Neural progenitor cell (in vitro differentiated cells): ENCODE results near the gene NR2F1-AS1. TPM values are rescaled to one million over a fixed set of nuclear protein-coding genes. Genes with fewer than 3 reads are reported as not detected.
"Not testable (repeated sequence)": the region's sequence is repeated elsewhere in the genome, so short reads cannot be mapped to it uniquely, and the experiment has no call there.

Source experiments
- DNase-seq: peaks from one replicate; pipeline ENCODE4 v3.0.0-alpha.2; 2016; ENCODE audit warnings: low spot score
- H2AFZ ChIP-seq: fragments of 200-600 bp; sonication (generic); replicated peaks from 2 replicates; pipeline ENCODE4 v1.6.1; 2016; ENCODE audit warnings: antibody characterized with exemption
- H3F3A ChIP-seq: fragments of 200-600 bp; sonication (generic); 2 replicates; pipeline ENCODE4 v1.6.1; 2016; ENCODE audit warnings: antibody characterized with exemption, low read depth
- H3K27ac ChIP-seq: fragments of 200-600 bp; sonication (generic); 2 replicates; pipeline ENCODE4 v1.5.1; 2016; ENCODE audit warnings: mild to moderate bottlenecking
- H3K27me3 ChIP-seq: fragments of 200-600 bp; sonication (generic); 2 replicates; pipeline ENCODE4 v1.6.1; 2016; ENCODE audit warnings: mild to moderate bottlenecking, moderate library complexity
- H3K36me3 ChIP-seq: fragments of 200-600 bp; sonication (generic); 2 replicates; pipeline ENCODE4 v1.5.1; 2016
- H3K4me1 ChIP-seq: fragments of 200-600 bp; sonication (generic); 2 replicates; pipeline ENCODE4 v1.6.1; 2016; ENCODE audit warnings: mixed run types
- H3K4me2 ChIP-seq: fragments of 200-600 bp; sonication (generic); 2 replicates; pipeline ENCODE4 v1.6.1; 2016
- H3K4me3 ChIP-seq: fragments of 200-600 bp; sonication (generic); 2 replicates; pipeline ENCODE4 v1.5.1; 2016
- H3K79me2 ChIP-seq: fragments of 200-600 bp; sonication (generic); 2 replicates; pipeline ENCODE4 v1.6.1; 2016; ENCODE audit warnings: low read depth
- H3K9ac ChIP-seq: fragments of 200-600 bp; sonication (generic); 2 replicates; pipeline ENCODE4 v1.6.1; 2016
- H3K9me3 ChIP-seq: fragments of 200-600 bp; sonication (generic); 2 replicates; pipeline ENCODE4 v1.5.1; 2016; ENCODE audit warnings: low read depth
- H4K20me1 ChIP-seq: fragments of 200-600 bp; sonication (generic); 2 replicates; pipeline ENCODE4 v1.6.1; 2016; ENCODE audit warnings: low read depth
- H3K27ac Mint-ChIP-seq: 3 replicates; pipeline ENCODE4 v1.8.0; 2021; ENCODE audit warnings: mixed read lengths
- H3K27me3 Mint-ChIP-seq: 2 replicates; pipeline ENCODE4 v1.8.0; 2022; ENCODE audit warnings: low read depth, mild to moderate bottlenecking, inconsistent platforms, moderate library complexity, mixed read lengths; ENCODE audit not compliant: insufficient read depth
- H3K36me3 Mint-ChIP-seq: 3 replicates; pipeline ENCODE4 v1.8.0; 2021; ENCODE audit warnings: mixed read lengths
- H3K4me1 Mint-ChIP-seq: 3 replicates; pipeline ENCODE4 v1.8.0; 2021; ENCODE audit warnings: mixed read lengths
- H3K4me3 Mint-ChIP-seq: 3 replicates; pipeline ENCODE4 v1.8.0; 2021; ENCODE audit warnings: mild to moderate bottlenecking, moderate library complexity, mixed read lengths
- H3K9me3 Mint-ChIP-seq: 3 replicates; pipeline ENCODE4 v1.8.0; 2020; ENCODE audit warnings: mixed read lengths
- CTCF ChIP-seq: fragments of 200-600 bp; sonication (generic); IDR thresholded peaks from 2 replicates; pipeline ENCODE4 v1.5.1; 2017; ENCODE audit warnings: antibody characterized with exemption, mild to moderate bottlenecking
- EZH2 ChIP-seq: fragments of 200-600 bp; sonication (generic); IDR thresholded peaks from 2 replicates; pipeline ENCODE4 v1.6.1; 2017; ENCODE audit warnings: antibody characterized with exemption, mild to moderate bottlenecking, moderate library complexity
- EZH2phosphoT487 ChIP-seq: fragments of 200-600 bp; sonication (generic); IDR thresholded peaks from 2 replicates; pipeline ENCODE4 v1.6.1; 2017; ENCODE audit warnings: antibody characterized with exemption
- total RNA-seq: library from RNA; depleted of rRNA; stranded (reverse); fragments of >200 nt; gene quantifications from 2 replicates; pipeline ENCODE4 v1.2.3, GENCODE V29; 2015; ENCODE audit warnings: low replicate concordance

The NR2F1-AS1 gene
- total RNA-seq, 1 donor from 2014 or later = 9.3 TPM

- TF ChIP-seq CTCF = no peak
- no peak for TF ChIP-seq EZH2phosphoT487
- no peak for TF ChIP-seq EZH2
- H3K36me3 ChIP-seq = no peaks in the 10 kb centered on the region
- no peak overlapping the region for H3K4me3 ChIP-seq
- no peaks in the 10 kb centered on the region for H3F3A ChIP-seq
- H3K27me3 ChIP-seq = no peaks in the 10 kb centered on the region
- Mint-ChIP-seq H3K36me3 (peaks cover 8% of the 10 kb centered on the region), H3K27ac (peak overlapping the region; percentile 88), H3K9me3 (peaks cover 33% of the 10 kb centered on the region), H3K27me3 (peaks cover 6% of the 10 kb centered on the region), H3K4me3 (no peak overlapping the region), H3K4me1 (peaks cover 19% of the 10 kb centered on the region)
- H4K20me1 ChIP-seq = no peaks in the 10 kb centered on the region
- no peak overlapping the region for H3K9ac ChIP-seq
- H3K4me2 ChIP-seq = no peak overlapping the region
- H2AFZ ChIP-seq = no peak overlapping the region
- no peak overlapping the region for H3K27ac ChIP-seq
- H3K9me3 ChIP-seq = peaks cover 9% of the 10 kb centered on the region
- peaks cover 14% of the 10 kb centered on the region for H3K4me1 ChIP-seq
- no peak for DNase-seq
- no peaks in the 10 kb centered on the region for H3K79me2 ChIP-seq
Observed at GRCh38 chr5:93395971-93396379, 185.0 kb downstream of the NR2F1-AS1 start.

- no peak for DNase-seq
- no peak overlapping the region for H3K9ac ChIP-seq
- peaks cover 10% of the 10 kb centered on the region for H3K9me3 ChIP-seq
- no peak overlapping the region for H3K27ac ChIP-seq
- H3K4me2 ChIP-seq = no peak overlapping the region
- Mint-ChIP-seq H3K9me3 (peaks cover 41% of the 10 kb centered on the region), H3K27ac (no peak overlapping the region), H3K36me3 (peaks cover 8% of the 10 kb centered on the region), H3K4me1 (peaks cover 16% of the 10 kb centered on the region), H3K27me3 (peaks cover 6% of the 10 kb centered on the region), H3K4me3 (no peak overlapping the region)
- H3K79me2 ChIP-seq = no peaks in the 10 kb centered on the region
- no peaks in the 10 kb centered on the region for H3K27me3 ChIP-seq
- no peaks in the 10 kb centered on the region for H3F3A ChIP-seq
- no peaks in the 10 kb centered on the region for H4K20me1 ChIP-seq
- peak overlapping the region; percentile 53 for H2AFZ ChIP-seq
- H3K4me3 ChIP-seq = no peak overlapping the region
- H3K36me3 ChIP-seq = no peaks in the 10 kb centered on the region
- TF ChIP-seq EZH2phosphoT487 (no peak), CTCF (no peak), EZH2 (no peak)
- peaks cover 14% of the 10 kb centered on the region for H3K4me1 ChIP-seq
Observed at GRCh38 chr5:93395010-93395409, 186.0 kb downstream of the NR2F1-AS1 start.

GRCh38 chr5:93394301-93394700 lies 186.7 kb downstream of the NR2F1-AS1 start:
- H3K36me3 Mint-ChIP-seq = peaks cover 8% of the 10 kb centered on the region

GRCh38 chr5:93391169-93391568 lies 189.8 kb downstream of the NR2F1-AS1 start:
- H3K36me3 Mint-ChIP-seq, DNase-seq, H3K27me3 Mint-ChIP-seq, H3K4me3 ChIP-seq, H3K27me3 ChIP-seq, H3K4me3 Mint-ChIP-seq, H3K27ac Mint-ChIP-seq, H2AFZ ChIP-seq, H3K9me3 ChIP-seq, H3K36me3 ChIP-seq, H3K27ac ChIP-seq, H3K4me2 ChIP-seq, H3F3A ChIP-seq, H3K9ac ChIP-seq, H3K79me2 ChIP-seq, H4K20me1 ChIP-seq: not testable (repeated sequence)
- H3K4me1 Mint-ChIP-seq = peaks cover 18% of the 10 kb centered on the region
- peaks cover 20% of the 10 kb centered on the region for H3K4me1 ChIP-seq
- H3K9me3 Mint-ChIP-seq = peaks cover 39% of the 10 kb centered on the region

More at GRCh38 chr5:93394301-93394700, 186.7 kb downstream of the NR2F1-AS1 start:
- H3K4me3 ChIP-seq = no peak overlapping the region
- H2AFZ ChIP-seq = no peak overlapping the region
- Mint-ChIP-seq H3K27me3 (peaks cover 6% of the 10 kb centered on the region), H3K4me1 (peaks cover 16% of the 10 kb centered on the region), H3K9me3 (peaks cover 45% of the 10 kb centered on the region), H3K4me3 (no peak overlapping the region), H3K27ac (no peak overlapping the region)
- H4K20me1 ChIP-seq = no peaks in the 10 kb centered on the region
- no peak for DNase-seq
- no peak for TF ChIP-seq CTCF
- TF ChIP-seq EZH2 = no peak
- TF ChIP-seq EZH2phosphoT487 = no peak
- peaks cover 14% of the 10 kb centered on the region for H3K4me1 ChIP-seq
- no peaks in the 10 kb centered on the region for H3K27me3 ChIP-seq
- no peak overlapping the region for H3K27ac ChIP-seq
- peaks cover 10% of the 10 kb centered on the region for H3K9me3 ChIP-seq
- H3K79me2 ChIP-seq = no peaks in the 10 kb centered on the region
- no peaks in the 10 kb centered on the region for H3F3A ChIP-seq
- no peak overlapping the region for H3K9ac ChIP-seq
- H3K4me2 ChIP-seq = no peak overlapping the region
- H3K36me3 ChIP-seq = no peaks in the 10 kb centered on the region
